Neural cell (in vitro differentiated cells): Measurements from ENCODE around the gene HEXD.

Experiments used
- EZH2 ChIP-seq: fragments of 200-600, 300-800 bp; shearing (Covaris generic), sonication (generic); IDR thresholded peaks from 2 replicates; pipeline ENCODE4 v1.6.1; 2014; ENCODE audit warnings: antibody characterized with exemption, low read length, borderline replicate concordance, mild to moderate bottlenecking; ENCODE audit not compliant: insufficient read depth, poor library complexity, severe bottlenecking
- POLR2AphosphoS5 ChIP-seq: IDR thresholded peaks from 2 replicates; pipeline ENCODE4 v1.6.1; 2012
- RAD21 ChIP-seq: fragments of 450-650 bp; conservative IDR thresholded peaks from 2 replicates; pipeline ENCODE4 v1.6.1; 2014; ENCODE audit warnings: antibody characterized with exemption, mild to moderate bottlenecking, moderate library complexity
- TAF1 ChIP-seq: IDR thresholded peaks from 2 replicates; pipeline ENCODE4 v1.6.1; 2012; ENCODE audit warnings: low read depth
- TF ChIP-seq, protein P1 (sequence below): fragments of 450-650 bp; IDR thresholded peaks from 2 replicates; pipeline ENCODE4 v1.5.1; 2014; ENCODE audit warnings: antibody characterized with exemption, mild to moderate bottlenecking, moderate library complexity; ENCODE audit not compliant: poor library complexity, severe bottlenecking
- TF ChIP-seq, protein P2 (sequence below): IDR thresholded peaks from 2 replicates; pipeline ENCODE4 v1.6.1; 2012; ENCODE audit warnings: borderline replicate concordance

DNA sequence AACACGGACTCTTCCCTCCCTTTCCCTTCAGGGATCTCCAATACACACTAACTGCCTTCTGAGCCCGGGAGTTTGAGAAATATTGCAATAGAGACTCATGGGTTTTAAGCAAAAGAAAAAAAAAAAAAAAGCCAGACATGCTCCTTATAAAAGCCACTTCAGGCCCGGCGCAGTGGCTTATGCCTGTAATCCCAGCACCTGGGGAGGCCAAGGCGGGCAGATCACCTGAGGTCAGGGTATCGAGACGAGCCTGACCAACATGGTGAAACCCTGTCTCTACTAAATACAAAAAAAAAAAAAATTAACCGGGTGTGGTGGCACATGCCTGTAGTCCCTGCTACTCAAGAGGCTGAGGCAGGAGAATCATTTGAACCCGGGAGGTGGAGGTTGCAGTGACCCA is 2.4 kb upstream of the HEXD start:
- TF ChIP-seq, protein P1, sequence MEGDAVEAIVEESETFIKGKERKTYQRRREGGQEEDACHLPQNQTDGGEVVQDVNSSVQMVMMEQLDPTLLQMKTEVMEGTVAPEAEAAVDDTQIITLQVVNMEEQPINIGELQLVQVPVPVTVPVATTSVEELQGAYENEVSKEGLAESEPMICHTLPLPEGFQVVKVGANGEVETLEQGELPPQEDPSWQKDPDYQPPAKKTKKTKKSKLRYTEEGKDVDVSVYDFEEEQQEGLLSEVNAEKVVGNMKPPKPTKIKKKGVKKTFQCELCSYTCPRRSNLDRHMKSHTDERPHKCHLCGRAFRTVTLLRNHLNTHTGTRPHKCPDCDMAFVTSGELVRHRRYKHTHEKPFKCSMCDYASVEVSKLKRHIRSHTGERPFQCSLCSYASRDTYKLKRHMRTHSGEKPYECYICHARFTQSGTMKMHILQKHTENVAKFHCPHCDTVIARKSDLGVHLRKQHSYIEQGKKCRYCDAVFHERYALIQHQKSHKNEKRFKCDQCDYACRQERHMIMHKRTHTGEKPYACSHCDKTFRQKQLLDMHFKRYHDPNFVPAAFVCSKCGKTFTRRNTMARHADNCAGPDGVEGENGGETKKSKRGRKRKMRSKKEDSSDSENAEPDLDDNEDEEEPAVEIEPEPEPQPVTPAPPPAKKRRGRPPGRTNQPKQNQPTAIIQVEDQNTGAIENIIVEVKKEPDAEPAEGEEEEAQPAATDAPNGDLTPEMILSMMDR: no peak
- TF ChIP-seq RAD21: no peak
- TF ChIP-seq EZH2: no peak
- TF ChIP-seq, protein P2, sequence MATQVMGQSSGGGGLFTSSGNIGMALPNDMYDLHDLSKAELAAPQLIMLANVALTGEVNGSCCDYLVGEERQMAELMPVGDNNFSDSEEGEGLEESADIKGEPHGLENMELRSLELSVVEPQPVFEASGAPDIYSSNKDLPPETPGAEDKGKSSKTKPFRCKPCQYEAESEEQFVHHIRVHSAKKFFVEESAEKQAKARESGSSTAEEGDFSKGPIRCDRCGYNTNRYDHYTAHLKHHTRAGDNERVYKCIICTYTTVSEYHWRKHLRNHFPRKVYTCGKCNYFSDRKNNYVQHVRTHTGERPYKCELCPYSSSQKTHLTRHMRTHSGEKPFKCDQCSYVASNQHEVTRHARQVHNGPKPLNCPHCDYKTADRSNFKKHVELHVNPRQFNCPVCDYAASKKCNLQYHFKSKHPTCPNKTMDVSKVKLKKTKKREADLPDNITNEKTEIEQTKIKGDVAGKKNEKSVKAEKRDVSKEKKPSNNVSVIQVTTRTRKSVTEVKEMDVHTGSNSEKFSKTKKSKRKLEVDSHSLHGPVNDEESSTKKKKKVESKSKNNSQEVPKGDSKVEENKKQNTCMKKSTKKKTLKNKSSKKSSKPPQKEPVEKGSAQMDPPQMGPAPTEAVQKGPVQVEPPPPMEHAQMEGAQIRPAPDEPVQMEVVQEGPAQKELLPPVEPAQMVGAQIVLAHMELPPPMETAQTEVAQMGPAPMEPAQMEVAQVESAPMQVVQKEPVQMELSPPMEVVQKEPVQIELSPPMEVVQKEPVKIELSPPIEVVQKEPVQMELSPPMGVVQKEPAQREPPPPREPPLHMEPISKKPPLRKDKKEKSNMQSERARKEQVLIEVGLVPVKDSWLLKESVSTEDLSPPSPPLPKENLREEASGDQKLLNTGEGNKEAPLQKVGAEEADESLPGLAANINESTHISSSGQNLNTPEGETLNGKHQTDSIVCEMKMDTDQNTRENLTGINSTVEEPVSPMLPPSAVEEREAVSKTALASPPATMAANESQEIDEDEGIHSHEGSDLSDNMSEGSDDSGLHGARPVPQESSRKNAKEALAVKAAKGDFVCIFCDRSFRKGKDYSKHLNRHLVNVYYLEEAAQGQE: no peak
- TF ChIP-seq TAF1: no peak
- TF ChIP-seq POLR2AphosphoS5: no peak
